HepG2 (cell line): Measurements from ENCODE around the gene CDH13. TPM values are rescaled to one million over a fixed set of nuclear protein-coding genes. Genes with fewer than 3 reads are reported as not detected.

Experiments used
- AHR ChIP-seq: IDR thresholded peaks from 2 replicates; pipeline ENCODE4 v1.6.1; 2018; ENCODE audit warnings: missing genetic modification reagents, missing compliant biosample characterization
- ATF5 ChIP-seq: sonication (generic); formaldehyde crosslinking; IDR thresholded peaks from 2 replicates; pipeline ENCODE4 v1.4.0; 2020; ENCODE audit warnings: mild to moderate bottlenecking, low read depth, missing genetic modification reagents
- HBP1 ChIP-seq: IDR thresholded peaks from 2 replicates; pipeline ENCODE4 v1.6.1; 2016; ENCODE audit warnings: low read depth, control low read depth
- HHEX ChIP-seq: IDR thresholded peaks from 2 replicates; pipeline ENCODE4 v1.6.1; 2016; ENCODE audit warnings: control low read depth
- HIVEP1 ChIP-seq: sonication (generic); formaldehyde crosslinking; IDR thresholded peaks from 2 replicates; pipeline ENCODE4 v1.4.0; 2020; ENCODE audit warnings: mild to moderate bottlenecking, missing genetic modification reagents
- KDM5A ChIP-seq: fragments of 200-600 bp; sonication (generic); IDR thresholded peaks from 2 replicates; pipeline ENCODE4 v1.7.0; 2018; ENCODE audit warnings: antibody characterized with exemption, mild to moderate bottlenecking, low read length, borderline replicate concordance
- NFE2L1 ChIP-seq: sonication (generic); formaldehyde crosslinking; IDR thresholded peaks from 2 replicates; pipeline ENCODE4 v1.4.0; 2020; ENCODE audit warnings: missing genetic modification reagents, mild to moderate bottlenecking, borderline replicate concordance
- NR2F1 ChIP-seq, 2 experiments: fragments of 450-650 bp in 1 of 2; formaldehyde crosslinking in 1 of 2; IDR thresholded peaks; 2 replicates each; pipeline versions ENCODE4 v1.5.0 to v1.6.1; 2016 to 2020; ENCODE audit warnings: mild to moderate bottlenecking in 1 of 2, missing compliant biosample characterization in 1 of 2, missing genetic modification reagents in 1 of 2, moderate library complexity in 1 of 2
- PHB2 ChIP-seq: fragments of 450-650 bp; IDR thresholded peaks from 2 replicates; pipeline ENCODE4 v1.6.1; 2018; ENCODE audit not compliant: partially characterized antibody
- PTBP1 ChIP-seq: fragments of 200-400 bp; formaldehyde crosslinking; IDR thresholded peaks from 2 replicates; pipeline ENCODE4 v1.6.1; 2018; ENCODE audit warnings: low read length, low read depth; ENCODE audit not compliant: poor library complexity, severe bottlenecking
- SP4 ChIP-seq: sonication (generic); formaldehyde crosslinking; IDR thresholded peaks from 2 replicates; pipeline ENCODE4 v1.8.1; 2023; ENCODE audit warnings: mild to moderate bottlenecking, missing genetic modification reagents
- SRY ChIP-seq: sonication (generic); formaldehyde crosslinking; IDR thresholded peaks from 2 replicates; pipeline ENCODE4 v1.8.0; 2022; ENCODE audit warnings: mild to moderate bottlenecking, missing genetic modification reagents
- TAF15 ChIP-seq: fragments of 200-400 bp; formaldehyde crosslinking; IDR thresholded peaks from one replicate; pipeline ENCODE4 v1.6.1; 2018; ENCODE audit warnings: mild to moderate bottlenecking, low read depth, low read length; ENCODE audit not compliant: poor library complexity, severe bottlenecking
- ZBTB44 ChIP-seq: sonication (generic); formaldehyde crosslinking; IDR thresholded peaks from 2 replicates; pipeline ENCODE4 v1.4.0; 2020; ENCODE audit warnings: missing genetic modification reagents
- ZNF230 ChIP-seq: sonication (generic); formaldehyde crosslinking; IDR thresholded peaks from 2 replicates; pipeline ENCODE4 v1.4.0; 2020; ENCODE audit warnings: mild to moderate bottlenecking, missing genetic modification reagents
- ZNF484 ChIP-seq: sonication (generic); formaldehyde crosslinking; IDR thresholded peaks from 2 replicates; pipeline ENCODE4 v1.5.1; 2020; ENCODE audit warnings: mild to moderate bottlenecking, low read depth, missing genetic modification reagents, borderline replicate concordance
- ZNF556 ChIP-seq: sonication (generic); formaldehyde crosslinking; IDR thresholded peaks from 2 replicates; pipeline ENCODE4 v1.4.0; 2020; ENCODE audit warnings: mild to moderate bottlenecking, missing genetic modification reagents, borderline replicate concordance
- ZNF780A ChIP-seq: sonication (generic); formaldehyde crosslinking; IDR thresholded peaks from 2 replicates; pipeline ENCODE4 v1.8.0; 2022; ENCODE audit warnings: mild to moderate bottlenecking, missing genetic modification reagents, moderate library complexity
- ZNF878 ChIP-seq: sonication (generic); formaldehyde crosslinking; IDR thresholded peaks from 2 replicates; pipeline ENCODE4 v1.8.1; 2023; ENCODE audit warnings: mild to moderate bottlenecking, missing genetic modification reagents, moderate library complexity
- ZNF879 ChIP-seq: sonication (generic); formaldehyde crosslinking; IDR thresholded peaks from 2 replicates; pipeline ENCODE4 v1.8.1; 2023; ENCODE audit warnings: missing genetic modification reagents
- polyA plus RNA-seq, 8 experiments: library from polyadenylated mRNA; depleted of rRNA in 3 of 8; stranded (reverse) in 7 of 8; unstranded in 1 of 8; fragments of >200 nt; fragmentation: Illumina TruSeq in 4 of 8; extraction: Trizol in 4 of 8; gene quantifications; 2 replicates each; pipeline versions ENCODE4 v1.2.1 to v1.2.3, GENCODE V29; 2011 to 2016; ENCODE audit warnings: low read depth in 4 of 8, missing spikeins in 1 of 8, mixed read lengths in 1 of 8; ENCODE audit not compliant: insufficient read depth in 1 of 8
- total RNA-seq, 5 experiments: library from RNA; depleted of rRNA; stranded (reverse); fragments of >200 nt; fragmentation: Illumina TruSeq; extraction: Trizol; gene quantifications; 2 replicates each; pipeline ENCODE4 v1.2.3, GENCODE V29; 2016; ENCODE audit warnings: low read depth in 1 of 5
- TF ChIP-seq, protein P1 (sequence below), 2 experiments: sonication (generic) in 1 of 2; formaldehyde crosslinking in 1 of 2; IDR thresholded peaks; 2 replicates each; pipeline versions ENCODE4 v1.4.0 to v1.6.1; 2018 to 2020; ENCODE audit warnings: missing genetic modification reagents in 2 of 2, borderline replicate concordance in 1 of 2, low read depth in 1 of 2, mild to moderate bottlenecking in 1 of 2, missing biosample characterization in 1 of 2
- TF ChIP-seq, protein P2 (sequence below): sonication (generic); formaldehyde crosslinking; IDR thresholded peaks from 2 replicates; pipeline ENCODE4 v1.5.1; 2020; ENCODE audit warnings: missing genetic modification reagents, mild to moderate bottlenecking, borderline replicate concordance

CDH13 gene
- total and polyA plus RNA-seq, 2 of the 13 experiments (the other 11 are each of a cell fraction or from before 2014, with no cell fraction given), result not detected

- TF ChIP-seq HBP1, result no peak
- no peak for TF ChIP-seq ZNF780A
- no peak for TF ChIP-seq ZNF879 (CRISPR knock-in tag)
- TF ChIP-seq PTBP1, result no peak
- peak; percentile 79 for TF ChIP-seq KDM5A
- no peak for TF ChIP-seq ATF5 (CRISPR knock-in tag)
- peak; percentile 94; the same call in 1 of the 2 replicates for TF ChIP-seq SRY (CRISPR knock-in tag)
- TF ChIP-seq TAF15, result no peak
- no peak; the same call in 1 of the 2 replicates for TF ChIP-seq ZNF556
- TF ChIP-seq ZNF230 (CRISPR knock-in tag), result no peak; the same call in 1 of the 2 replicates
- no peak for TF ChIP-seq ZNF484
- TF ChIP-seq NFE2L1 (CRISPR knock-in tag), result no peak
- TF ChIP-seq AHR (CRISPR knock-in tag), result no peak
- no peak for TF ChIP-seq ZNF878 (CRISPR knock-in tag)
- TF ChIP-seq, protein P1, sequence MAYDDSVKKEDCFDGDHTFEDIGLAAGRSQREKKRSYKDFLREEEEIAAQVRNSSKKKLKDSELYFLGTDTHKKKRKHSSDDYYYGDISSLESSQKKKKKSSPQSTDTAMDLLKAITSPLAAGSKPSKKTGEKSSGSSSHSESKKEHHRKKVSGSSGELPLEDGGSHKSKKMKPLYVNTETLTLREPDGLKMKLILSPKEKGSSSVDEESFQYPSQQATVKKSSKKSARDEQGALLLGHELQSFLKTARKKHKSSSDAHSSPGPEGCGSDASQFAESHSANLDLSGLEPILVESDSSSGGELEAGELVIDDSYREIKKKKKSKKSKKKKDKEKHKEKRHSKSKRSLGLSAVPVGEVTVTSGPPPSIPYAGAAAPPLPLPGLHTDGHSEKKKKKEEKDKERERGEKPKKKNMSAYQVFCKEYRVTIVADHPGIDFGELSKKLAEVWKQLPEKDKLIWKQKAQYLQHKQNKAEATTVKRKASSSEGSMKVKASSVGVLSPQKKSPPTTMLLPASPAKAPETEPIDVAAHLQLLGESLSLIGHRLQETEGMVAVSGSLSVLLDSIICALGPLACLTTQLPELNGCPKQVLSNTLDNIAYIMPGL (CRISPR knock-in tag; IDR thresholded peaks at IDR 0.05; ENCODE audit: borderline replicate concordance in 1 of 2, low read depth in 1 of 2), result peak; percentile 66 to 81; a peak in 2 of 4 replicates
- no peak for TF ChIP-seq HIVEP1 (CRISPR knock-in tag)
- TF ChIP-seq NR2F1 (CRISPR knock-in tag; IDR thresholded peaks at IDR 0.05), result 0 out of 4 replicates have a peak, but pooled peaks of 1 of the 2 experiments have one; percentile 24
- peak; percentile 72 for TF ChIP-seq SP4 (CRISPR knock-in tag)
- no peak for TF ChIP-seq ZBTB44 (CRISPR knock-in tag)
- no peak for TF ChIP-seq PHB2
- TF ChIP-seq, protein P2, sequence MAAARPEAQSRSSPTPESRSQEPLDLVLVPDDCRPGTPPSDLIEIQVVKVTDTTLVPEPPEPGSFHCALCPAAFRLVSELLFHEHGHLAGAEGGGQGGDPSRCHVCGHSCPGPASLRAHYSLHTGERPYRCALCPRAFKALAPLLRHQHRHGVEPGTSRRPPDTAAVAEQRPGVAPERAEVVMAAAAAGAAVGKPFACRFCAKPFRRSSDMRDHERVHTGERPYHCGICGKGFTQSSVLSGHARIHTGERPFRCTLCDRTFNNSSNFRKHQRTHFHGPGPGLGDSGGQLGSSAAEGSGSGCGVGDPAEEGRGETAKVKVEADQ (CRISPR knock-in tag), result no peak
- no peak for TF ChIP-seq HHEX (CRISPR knock-in tag)
Measured at GRCh38 chr16:83807710-83808572, 1181.2 kb downstream of the CDH13 start, which contains the start of gene HSBP1 (continued).
